ENCODE data around the gene SEZ6.

The SEZ6 gene

GRCh38 chr17:29005936-29006511, at the start of gene SEZ6:
Gene SEZ6, minus strand, starts transcription at chr17:29006033. Its CDS starts 164 bp downstream, at chr17:29005869.
- Mint-ChIP-seq H3K27me3 (ENCODE audit: low read depth) (peaks cover 88% of the 10 kb centered on the region), H3K4me1 (peaks cover 9% of the 10 kb centered on the region), H3K9me3 (no peaks in the 10 kb centered on the region), H3K36me3 (ENCODE audit: low read depth) (no peaks in the 10 kb centered on the region), H3K4me3 (peak within 1 kb of the TSS; percentile 27 to 64 (median 52)), H3K27ac (no peak within 1 kb of the TSS)
- TF ChIP-seq, protein P1, sequence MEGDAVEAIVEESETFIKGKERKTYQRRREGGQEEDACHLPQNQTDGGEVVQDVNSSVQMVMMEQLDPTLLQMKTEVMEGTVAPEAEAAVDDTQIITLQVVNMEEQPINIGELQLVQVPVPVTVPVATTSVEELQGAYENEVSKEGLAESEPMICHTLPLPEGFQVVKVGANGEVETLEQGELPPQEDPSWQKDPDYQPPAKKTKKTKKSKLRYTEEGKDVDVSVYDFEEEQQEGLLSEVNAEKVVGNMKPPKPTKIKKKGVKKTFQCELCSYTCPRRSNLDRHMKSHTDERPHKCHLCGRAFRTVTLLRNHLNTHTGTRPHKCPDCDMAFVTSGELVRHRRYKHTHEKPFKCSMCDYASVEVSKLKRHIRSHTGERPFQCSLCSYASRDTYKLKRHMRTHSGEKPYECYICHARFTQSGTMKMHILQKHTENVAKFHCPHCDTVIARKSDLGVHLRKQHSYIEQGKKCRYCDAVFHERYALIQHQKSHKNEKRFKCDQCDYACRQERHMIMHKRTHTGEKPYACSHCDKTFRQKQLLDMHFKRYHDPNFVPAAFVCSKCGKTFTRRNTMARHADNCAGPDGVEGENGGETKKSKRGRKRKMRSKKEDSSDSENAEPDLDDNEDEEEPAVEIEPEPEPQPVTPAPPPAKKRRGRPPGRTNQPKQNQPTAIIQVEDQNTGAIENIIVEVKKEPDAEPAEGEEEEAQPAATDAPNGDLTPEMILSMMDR (IDR thresholded peaks at IDR 0.05; ENCODE audit: unreplicated experiment in 3 of 3) = no peak

DNA sequence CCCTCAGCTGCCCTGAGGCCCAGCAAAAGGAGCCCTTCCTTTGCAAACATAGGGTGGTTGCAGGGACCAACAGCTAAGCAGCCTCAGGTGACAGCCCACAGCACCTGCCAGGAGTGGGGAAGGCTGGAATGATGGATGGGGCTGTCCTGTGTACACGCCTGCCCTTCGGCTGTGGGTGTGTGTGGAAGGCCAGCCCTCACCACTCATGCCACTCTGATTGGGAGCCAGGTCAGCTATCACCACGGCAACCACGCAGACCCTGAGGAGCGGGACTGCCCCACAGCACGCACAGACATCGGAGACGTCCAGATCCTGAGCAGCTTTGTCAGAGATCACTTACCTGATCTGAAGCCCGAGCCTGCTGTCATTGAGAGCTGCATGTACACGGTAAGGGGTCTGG, 49.0 kb upstream of the SEZ6 start:
- Mint-ChIP-seq H3K9me3 (no peaks in the 10 kb centered on the region), H3K36me3 (ENCODE audit: low read depth) (no peaks in the 10 kb centered on the region), H3K27me3 (ENCODE audit: low read depth) (peaks cover 5% of the 10 kb centered on the region), H3K27ac (no peak overlapping the region), H3K4me1 (peaks cover 20% of the 10 kb centered on the region), H3K4me3 (no peak overlapping the region)
- TF ChIP-seq, protein P1 (IDR thresholded peaks at IDR 0.05; ENCODE audit: unreplicated experiment in 3 of 3) = no peak

DNA sequence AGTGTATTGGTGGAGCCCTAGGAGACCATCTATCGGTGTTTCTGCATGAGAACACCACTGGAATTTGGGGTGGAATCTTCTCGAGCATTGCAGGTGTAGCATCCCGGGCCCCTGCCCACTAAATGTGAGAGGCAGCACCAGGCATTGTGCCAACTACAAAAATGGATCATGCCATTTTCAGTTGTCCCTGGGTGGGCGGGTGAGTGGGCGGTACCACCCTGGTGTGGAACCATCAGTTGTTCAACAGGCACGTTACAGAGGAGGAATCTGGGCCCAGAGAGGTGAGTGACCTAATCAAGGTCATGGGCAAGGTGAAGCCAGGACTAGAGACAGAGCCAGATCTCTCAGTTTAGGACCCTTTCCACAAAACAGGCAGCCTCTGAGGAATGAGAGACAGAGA, 45.9 kb upstream of the SEZ6 start:
- H3K27me3 Mint-ChIP-seq (ENCODE audit: low read depth) = peaks cover 9% of the 10 kb centered on the region

DNA sequence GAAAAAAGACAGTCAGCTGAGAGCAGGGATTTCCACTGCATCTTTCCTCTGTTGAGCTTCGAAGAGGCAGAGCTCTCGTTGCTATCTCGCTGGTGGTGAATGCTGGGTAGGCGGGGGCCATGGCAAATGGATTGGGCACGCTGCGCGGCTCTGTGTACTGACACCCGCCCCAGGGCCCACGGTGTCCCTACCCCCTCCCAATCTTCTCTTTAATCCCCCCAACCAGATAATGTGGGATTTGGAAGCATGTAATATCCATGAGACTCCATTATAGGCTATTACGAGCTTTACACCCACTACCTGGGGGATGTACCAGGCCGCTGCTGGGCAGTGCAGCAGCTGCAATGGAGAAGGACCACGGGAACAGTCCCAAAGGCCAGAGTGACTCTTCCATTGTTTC, 45.4 kb upstream of the SEZ6 start:
- H3K27me3 Mint-ChIP-seq (ENCODE audit: low read depth) = peaks cover 13% of the 10 kb centered on the region
- TF ChIP-seq, protein P1 (IDR thresholded peaks at IDR 0.05; ENCODE audit: unreplicated experiment in 3 of 3) = no peak
- no peaks in the 10 kb centered on the region for H3K36me3 Mint-ChIP-seq (ENCODE audit: low read depth)
- no peaks in the 10 kb centered on the region for H3K9me3 Mint-ChIP-seq
- H3K4me3 Mint-ChIP-seq = no peak overlapping the region
- H3K27ac Mint-ChIP-seq = peak overlapping the region; percentile 20 to 63 (median 51)
- peaks cover 47% of the 10 kb centered on the region for H3K4me1 Mint-ChIP-seq

More for the DNA sequence above, 45.9 kb upstream of the SEZ6 start:
- H3K4me3 Mint-ChIP-seq = no peak overlapping the region
- H3K4me1 Mint-ChIP-seq = peaks cover 42% of the 10 kb centered on the region
- TF ChIP-seq, protein P1 (IDR thresholded peaks at IDR 0.05; ENCODE audit: unreplicated experiment in 3 of 3) = no peak
- H3K36me3 Mint-ChIP-seq (ENCODE audit: low read depth) = no peaks in the 10 kb centered on the region
- H3K27ac Mint-ChIP-seq = peak overlapping the region; percentile 20 to 63 (median 51)
- H3K9me3 Mint-ChIP-seq = no peaks in the 10 kb centered on the region

DNA sequence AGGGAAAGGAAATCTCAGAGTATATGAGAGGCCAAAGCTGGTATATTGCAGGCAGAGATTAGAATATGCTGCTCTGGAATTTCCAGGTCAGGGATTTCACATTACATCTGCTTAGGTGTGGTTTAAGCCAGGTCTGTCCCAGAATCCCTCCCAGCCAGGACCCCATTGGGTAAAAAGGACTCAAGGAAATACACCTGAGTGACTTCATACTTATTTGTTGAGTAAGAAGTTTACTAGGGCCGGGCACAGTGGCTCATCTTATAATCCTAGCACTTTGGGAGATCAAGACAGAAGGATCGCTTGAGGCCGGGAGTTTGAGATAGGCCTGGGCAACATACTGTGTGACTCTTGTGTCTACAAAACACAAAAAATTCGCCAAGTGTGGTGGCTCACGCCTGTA, 44.3 kb upstream of the SEZ6 start:
- peaks cover 53% of the 10 kb centered on the region for H3K4me1 Mint-ChIP-seq
- peak overlapping the region in 2 of 3 experiments; percentile 65 to 85 for H3K27ac Mint-ChIP-seq

More for the DNA sequence above, 44.3 kb upstream of the SEZ6 start:
- Mint-ChIP-seq H3K27me3 (ENCODE audit: low read depth) (peaks cover 8% of the 10 kb centered on the region), H3K4me3 (no peak overlapping the region), H3K9me3 (no peaks in the 10 kb centered on the region), H3K36me3 (ENCODE audit: low read depth) (no peaks in the 10 kb centered on the region)
- TF ChIP-seq, protein P1 (IDR thresholded peaks at IDR 0.05; ENCODE audit: unreplicated experiment in 3 of 3) = no peak
